LNCAP (cell line): ENCODE measurements around the gene ATP6V1A.

Source experiments
- CTCF ChIP-seq: fragments of 450-650 bp; IDR thresholded peaks from 2 replicates; pipeline ENCODE4 v1.5.1; 2017; ENCODE audit warnings: mild to moderate bottlenecking

Gene ATP6V1A

GRCh38 chr3:113795693-113796092, 48.9 kb downstream of the ATP6V1A start:
- TF ChIP-seq CTCF, result no peak

GRCh38 chr3:113802795-113803455, 56.1 kb downstream of the ATP6V1A start:
- TF ChIP-seq CTCF, result no peak

GRCh38 chr3:113804661-113805060, 57.8 kb downstream of the ATP6V1A start:
- TF ChIP-seq CTCF, result no peak

- TF ChIP-seq CTCF, result no peak
These were observed 58.4 kb downstream of the ATP6V1A start for GRCh38 chr3:113805249-113805648.

GRCh38 chr3:113812854-113813253, 66.0 kb downstream of the ATP6V1A start:
- no peak for TF ChIP-seq CTCF

- no peak for TF ChIP-seq CTCF
These were observed 73.0 kb downstream of the ATP6V1A start for GRCh38 chr3:113819866-113820265.

- no peak for TF ChIP-seq CTCF
These were observed 78.3 kb downstream of the ATP6V1A start for GRCh38 chr3:113825090-113825489.

- TF ChIP-seq CTCF, result no peak
These were observed 81.8 kb downstream of the ATP6V1A start for GRCh38 chr3:113828600-113828999.
